GM12878 (cell line): Measurements from ENCODE around the gene TLR9. TPM values are rescaled to one million over a fixed set of nuclear protein-coding genes. Genes with fewer than 3 reads are reported as not detected.

Experiments
- BMI1 ChIP-seq: fragments of 450-650 bp; IDR thresholded peaks from 2 replicates; pipeline ENCODE4 v1.6.1; 2016; ENCODE audit warnings: mild to moderate bottlenecking, moderate library complexity, borderline replicate concordance
- CBFB ChIP-seq: IDR thresholded peaks from 2 replicates; pipeline ENCODE4 v1.6.1; 2016; ENCODE audit warnings: antibody characterized with exemption, low read depth
- CHD2 ChIP-seq: IDR thresholded peaks from 2 replicates; pipeline ENCODE4 v1.6.1; 2011; ENCODE audit warnings: low read depth, low read length, improper control_type of control experiment, borderline replicate concordance
- EGR1 ChIP-seq, 2 experiments: IDR thresholded peaks; 1 replicate in 1 of 2; 2 replicates in 1 of 2; pipeline ENCODE4 v1.6.1; 2011 to 2012; ENCODE audit warnings: low read depth in 2 of 2, low read length in 2 of 2, borderline replicate concordance in 1 of 2, mild to moderate bottlenecking in 1 of 2, moderate library complexity in 1 of 2
- EP300 ChIP-seq, 2 experiments: fragments of 150-350 bp in 1 of 2; IDR thresholded peaks; 2 replicates each; pipeline ENCODE4 v1.6.1; 2011 to 2012; ENCODE audit warnings: low read depth in 2 of 2, low read length in 2 of 2, borderline replicate concordance in 1 of 2, improper control_type of control experiment in 1 of 2, inconsistent platforms in 1 of 2; ENCODE audit not compliant: control insufficient read depth in 1 of 2
- EZH2 ChIP-seq: IDR thresholded peaks from 2 replicates; pipeline ENCODE4 v1.6.1; 2012; ENCODE audit warnings: low read depth, mild to moderate bottlenecking, control low read depth, inconsistent platforms, low read length, borderline replicate concordance; ENCODE audit not compliant: control insufficient read depth
- HDGF ChIP-seq: fragments of 450-650 bp; IDR thresholded peaks from 2 replicates; pipeline ENCODE4 v1.6.1; 2016; ENCODE audit warnings: antibody characterized with exemption
- IKZF2 ChIP-seq, 2 experiments: fragments of 450-650 bp; IDR thresholded peaks; 2 replicates each; pipeline ENCODE4 v1.6.1; 2017; ENCODE audit warnings: mild to moderate bottlenecking in 2 of 2, moderate library complexity in 2 of 2
- POLR2AphosphoS5 ChIP-seq: IDR thresholded peaks from 2 replicates; pipeline ENCODE4 v1.6.1; 2011; ENCODE audit warnings: mild to moderate bottlenecking, low read length, inconsistent platforms
- SREBF1 ChIP-seq: IDR thresholded peaks from 2 replicates; pipeline ENCODE4 v1.6.1; 2012; ENCODE audit warnings: mild to moderate bottlenecking, low read length
- ZNF274 ChIP-seq: IDR thresholded peaks from one replicate; pipeline ENCODE4 v1.8.0; 2011; ENCODE audit not compliant: insufficient read length, insufficient read depth
- ZNF384 ChIP-seq: IDR thresholded peaks from 2 replicates; pipeline ENCODE4 v1.6.1; 2012; ENCODE audit warnings: low read depth, mild to moderate bottlenecking, low read length, improper control_type of control experiment, borderline replicate concordance
- polyA plus RNA-seq, 11 experiments: library from polyadenylated mRNA; depleted of rRNA in 4 of 11; unstranded in 6 of 11; stranded (reverse) in 5 of 11; fragments of >200 nt; fragmentation: Nextera tagmentation in 4 of 11; fragmentation: Illumina TruSeq in 1 of 11; extraction: Ambion mirVana in 4 of 11; extraction: Trizol in 1 of 11; gene quantifications; 1 replicate in 1 of 11; 2 replicates in 10 of 11; pipeline versions ENCODE4 v1.2.1 to v1.2.3, GENCODE V29; 2011 to 2016; ENCODE audit warnings: inconsistent platforms in 2 of 11, missing spikeins in 2 of 11, low read depth in 1 of 11
- total RNA-seq, 4 experiments: library from RNA; depleted of rRNA in 3 of 4; stranded (reverse); fragments of >200 nt in 3 of 4; fragmentation: Illumina TruSeq in 1 of 4; extraction: Trizol in 1 of 4; gene quantifications; 2 replicates each; pipeline versions ENCODE4 v1.2.1 to v1.2.3, GENCODE V29; 2013 to 2021
- TF ChIP-seq, protein P1 (sequence below): fragments of 450-650 bp; IDR thresholded peaks from 2 replicates; pipeline ENCODE4 v1.6.1; 2016; ENCODE audit warnings: mild to moderate bottlenecking, moderate library complexity, borderline replicate concordance
- TF ChIP-seq, protein P2 (sequence below): IDR thresholded peaks from 2 replicates; pipeline ENCODE4 v1.6.1; 2012; ENCODE audit warnings: low read depth, low read length, improper control_type of control experiment
- TF ChIP-seq, protein P3 (sequence below): IDR thresholded peaks from 2 replicates; pipeline ENCODE4 v1.6.1; 2012; ENCODE audit warnings: low read depth, low read length, improper control_type of control experiment

TLR9 gene
- total and polyA plus RNA-seq, 10 of the 15 experiments (the other 5 are each of a cell fraction or from before 2014, with no cell fraction given) = 0.10 to 4.8 (median 0.53) TPM; not detected in 1

GRCh38 chr3:52243791-52244628 is 18.6 kb upstream of the TLR9 start (continued):
- no peak for TF ChIP-seq SREBF1
- peak; percentile 21; the same call in 1 of the 2 replicates for TF ChIP-seq CBFB
- TF ChIP-seq ZNF274 = no peak
- peak; percentile 90 to 92 for TF ChIP-seq IKZF2 (IDR thresholded peaks at IDR 0.05)
- no peak for TF ChIP-seq ZNF384
- no peak for TF ChIP-seq HDGF
- TF ChIP-seq EGR1 (IDR thresholded peaks at IDR 0.05; ENCODE audit: borderline replicate concordance in 1 of 2, low read depth in 2 of 2, low read length in 2 of 2) = no peak; a peak in 1 of 3 replicates
- TF ChIP-seq, protein P1, sequence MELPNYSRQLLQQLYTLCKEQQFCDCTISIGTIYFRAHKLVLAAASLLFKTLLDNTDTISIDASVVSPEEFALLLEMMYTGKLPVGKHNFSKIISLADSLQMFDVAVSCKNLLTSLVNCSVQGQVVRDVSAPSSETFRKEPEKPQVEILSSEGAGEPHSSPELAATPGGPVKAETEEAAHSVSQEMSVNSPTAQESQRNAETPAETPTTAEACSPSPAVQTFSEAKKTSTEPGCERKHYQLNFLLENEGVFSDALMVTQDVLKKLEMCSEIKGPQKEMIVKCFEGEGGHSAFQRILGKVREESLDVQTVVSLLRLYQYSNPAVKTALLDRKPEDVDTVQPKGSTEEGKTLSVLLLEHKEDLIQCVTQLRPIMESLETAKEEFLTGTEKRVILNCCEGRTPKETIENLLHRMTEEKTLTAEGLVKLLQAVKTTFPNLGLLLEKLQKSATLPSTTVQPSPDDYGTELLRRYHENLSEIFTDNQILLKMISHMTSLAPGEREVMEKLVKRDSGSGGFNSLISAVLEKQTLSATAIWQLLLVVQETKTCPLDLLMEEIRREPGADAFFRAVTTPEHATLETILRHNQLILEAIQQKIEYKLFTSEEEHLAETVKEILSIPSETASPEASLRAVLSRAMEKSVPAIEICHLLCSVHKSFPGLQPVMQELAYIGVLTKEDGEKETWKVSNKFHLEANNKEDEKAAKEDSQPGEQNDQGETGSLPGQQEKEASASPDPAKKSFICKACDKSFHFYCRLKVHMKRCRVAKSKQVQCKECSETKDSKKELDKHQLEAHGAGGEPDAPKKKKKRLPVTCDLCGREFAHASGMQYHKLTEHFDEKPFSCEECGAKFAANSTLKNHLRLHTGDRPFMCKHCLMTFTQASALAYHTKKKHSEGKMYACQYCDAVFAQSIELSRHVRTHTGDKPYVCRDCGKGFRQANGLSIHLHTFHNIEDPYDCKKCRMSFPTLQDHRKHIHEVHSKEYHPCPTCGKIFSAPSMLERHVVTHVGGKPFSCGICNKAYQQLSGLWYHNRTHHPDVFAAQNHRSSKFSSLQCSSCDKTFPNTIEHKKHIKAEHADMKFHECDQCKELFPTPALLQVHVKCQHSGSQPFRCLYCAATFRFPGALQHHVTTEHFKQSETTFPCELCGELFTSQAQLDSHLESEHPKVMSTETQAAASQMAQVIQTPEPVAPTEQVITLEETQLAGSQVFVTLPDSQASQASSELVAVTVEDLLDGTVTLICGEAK = no peak
- peak; percentile 33; the same call in 1 of the 2 replicates for TF ChIP-seq POLR2AphosphoS5
- peak; percentile 38; the same call in 1 of the 2 replicates for TF ChIP-seq BMI1
- TF ChIP-seq EP300 (IDR thresholded peaks at IDR 0.05; ENCODE audit: borderline replicate concordance in 1 of 2, control insufficient read depth in 1 of 2, low read depth in 2 of 2, low read length in 2 of 2) = peak in 1 of 2 experiments; percentile 70; a peak in 1 of 4 replicates
- TF ChIP-seq EZH2 = no peak
- TF ChIP-seq, protein P2, sequence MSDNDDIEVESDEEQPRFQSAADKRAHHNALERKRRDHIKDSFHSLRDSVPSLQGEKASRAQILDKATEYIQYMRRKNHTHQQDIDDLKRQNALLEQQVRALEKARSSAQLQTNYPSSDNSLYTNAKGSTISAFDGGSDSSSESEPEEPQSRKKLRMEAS = no peak
- no peak for TF ChIP-seq CHD2
- TF ChIP-seq, protein P3, sequence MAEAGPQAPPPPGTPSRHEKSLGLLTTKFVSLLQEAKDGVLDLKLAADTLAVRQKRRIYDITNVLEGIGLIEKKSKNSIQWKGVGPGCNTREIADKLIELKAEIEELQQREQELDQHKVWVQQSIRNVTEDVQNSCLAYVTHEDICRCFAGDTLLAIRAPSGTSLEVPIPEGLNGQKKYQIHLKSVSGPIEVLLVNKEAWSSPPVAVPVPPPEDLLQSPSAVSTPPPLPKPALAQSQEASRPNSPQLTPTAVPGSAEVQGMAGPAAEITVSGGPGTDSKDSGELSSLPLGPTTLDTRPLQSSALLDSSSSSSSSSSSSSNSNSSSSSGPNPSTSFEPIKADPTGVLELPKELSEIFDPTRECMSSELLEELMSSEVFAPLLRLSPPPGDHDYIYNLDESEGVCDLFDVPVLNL = no peak
